Measurements from ENCODE around the gene SLC16A2. TPM values are rescaled to one million over a fixed set of nuclear protein-coding genes. Genes with fewer than 3 reads are reported as not detected.

Gene SLC16A2
- total RNA-seq, 4 donors from 2014 or later, result 1.7 to 16.8 (median 5.5) TPM

DNA sequence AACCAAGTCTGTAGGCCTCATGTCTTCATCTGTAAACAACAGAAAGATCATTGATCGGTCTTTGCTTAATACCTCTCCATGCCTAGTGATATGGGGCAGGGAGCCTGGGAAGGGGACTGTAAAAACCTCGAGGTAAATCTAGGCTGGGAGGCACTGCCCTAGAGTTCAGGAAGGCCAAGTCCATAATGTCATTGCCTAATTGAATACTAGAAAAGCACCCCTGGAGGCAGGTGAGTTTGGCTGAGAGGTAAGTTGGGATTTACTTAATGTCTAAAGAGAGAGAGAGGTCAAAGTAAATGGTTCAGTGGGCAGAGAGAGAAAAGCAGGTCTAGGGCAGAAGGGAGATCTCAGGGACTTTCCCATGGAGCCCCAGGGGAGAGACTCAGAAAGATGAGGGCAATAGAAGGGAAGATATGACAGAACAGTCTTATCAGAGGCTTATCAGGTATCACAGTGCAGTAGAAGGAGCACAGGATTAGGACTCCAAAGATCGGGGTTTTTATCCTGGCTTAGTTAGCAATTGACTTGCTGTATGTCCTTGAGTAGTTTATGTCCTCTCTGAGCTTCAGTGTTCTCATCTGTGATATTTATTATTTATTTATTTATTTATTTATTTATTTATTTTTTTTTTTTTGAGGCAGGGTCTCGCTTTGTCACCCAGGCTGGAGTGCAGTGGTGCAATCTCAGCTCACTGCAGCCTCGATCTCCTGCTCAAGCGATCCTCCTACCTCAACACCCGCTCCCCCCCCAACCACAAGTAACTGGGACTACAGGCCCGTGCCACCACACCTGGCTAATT is 85.2 kb downstream of the SLC16A2 start:
- H3K27me3 ChIP-seq, result no peaks in the 10 kb centered on the region
- TF ChIP-seq CTCF (IDR thresholded peaks at IDR 0.05), result no peak
- no peak for TF ChIP-seq POLR2A (IDR thresholded peaks at IDR 0.05)
- TF ChIP-seq POLR2AphosphoS5 (IDR thresholded peaks at IDR 0.05), result no peak
- TF ChIP-seq EP300 (IDR thresholded peaks at IDR 0.05; ENCODE audit: low read depth), result no peak
- H3K27ac ChIP-seq, result no peak overlapping the region
- no peaks in the 10 kb centered on the region for H3K4me1 ChIP-seq
- no peaks in the 10 kb centered on the region for H3K36me3 ChIP-seq
- in situ Hi-C loops (cut with MboI; ENCODE audit: low pct_ligation_motif_present in 1 of 4, low pct_unique_long_range_greater_than_20kb in 1 of 4, low sequenced_read_pairs in 3 of 4) (no loop called here), intact Hi-C loops (cut with DNase I; ENCODE audit: low total_unique reads) (no loop called here)
- no peak overlapping the region for H3K4me3 ChIP-seq
- no peaks in the 10 kb centered on the region for H3K9me3 ChIP-seq
- 79% methylated on average over 8 of the region's 8 CpGs; no CpG with 5 or more reads in 1 of the 2 donors for WGBS, 2 donors (ENCODE audit: low coverage in 1 of 2)
- no peak for DNase-seq

GRCh38 chrX:74507191-74507590 is 85.9 kb downstream of the SLC16A2 start:
- H3K4me3 ChIP-seq, result no peak overlapping the region
- intact Hi-C loops (cut with DNase I; ENCODE audit: low total_unique reads), result no loop called here
- H3K4me1 ChIP-seq, result no peaks in the 10 kb centered on the region
- in situ Hi-C loops (cut with MboI; ENCODE audit: low pct_ligation_motif_present in 1 of 4, low pct_unique_long_range_greater_than_20kb in 1 of 4, low sequenced_read_pairs in 3 of 4), result no loop called here
- TF ChIP-seq EP300 (IDR thresholded peaks at IDR 0.05; ENCODE audit: low read depth) (no peak), CTCF (IDR thresholded peaks at IDR 0.05) (no peak), POLR2AphosphoS5 (IDR thresholded peaks at IDR 0.05) (no peak), POLR2A (IDR thresholded peaks at IDR 0.05) (no peak)
- H3K27ac ChIP-seq, result no peak overlapping the region
- no peaks in the 10 kb centered on the region for H3K27me3 ChIP-seq
- no peaks in the 10 kb centered on the region for H3K9me3 ChIP-seq
- no peaks in the 10 kb centered on the region for H3K36me3 ChIP-seq
- DNase-seq, result no peak
- 83 to 87% methylated on average over 1 to 4 of the region's 4 CpGs for WGBS, 2 donors (ENCODE audit: low coverage in 1 of 2)

GRCh38 chrX:74509989-74510388 is 88.7 kb downstream of the SLC16A2 start:
- no peak for TF ChIP-seq EP300 (IDR thresholded peaks at IDR 0.05; ENCODE audit: low read depth)
- TF ChIP-seq POLR2AphosphoS5 (IDR thresholded peaks at IDR 0.05), result no peak
- TF ChIP-seq CTCF (IDR thresholded peaks at IDR 0.05), result no peak
- TF ChIP-seq POLR2A (IDR thresholded peaks at IDR 0.05), result no peak
- Histone ChIP-seq H3K4me3 (no peak overlapping the region), H3K27me3 (no peaks in the 10 kb centered on the region), H3K27ac (no peak overlapping the region), H3K36me3 (no peaks in the 10 kb centered on the region), H3K9me3 (no peaks in the 10 kb centered on the region), H3K4me1 (no peaks in the 10 kb centered on the region)
- no peak for DNase-seq
- in situ Hi-C loops (cut with MboI; ENCODE audit: low pct_ligation_motif_present in 1 of 4, low pct_unique_long_range_greater_than_20kb in 1 of 4, low sequenced_read_pairs in 3 of 4) (no loop called here), intact Hi-C loops (cut with DNase I; ENCODE audit: low total_unique reads) (no loop called here)

DNA sequence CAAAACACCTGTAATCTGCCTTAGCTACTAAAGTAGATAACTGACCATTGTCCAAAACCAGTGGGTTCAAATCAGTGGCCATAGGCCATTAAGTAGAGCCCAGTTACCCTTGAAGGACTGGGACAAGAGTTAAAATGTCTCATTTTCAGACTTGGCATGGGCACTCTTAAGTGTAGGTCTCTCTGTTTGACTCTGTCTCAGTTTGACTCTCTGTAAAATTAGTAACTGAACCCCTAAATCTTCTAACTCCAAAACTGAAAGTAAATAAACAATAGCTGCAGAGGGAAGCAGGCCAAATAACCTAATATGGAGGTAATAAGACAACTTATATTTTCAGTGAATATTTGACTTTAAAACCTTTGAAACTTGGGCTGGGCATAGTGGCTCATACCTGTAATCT is 89.1 kb downstream of the SLC16A2 start:
- H3K27ac ChIP-seq, result no peak overlapping the region
- TF ChIP-seq EP300 (IDR thresholded peaks at IDR 0.05; ENCODE audit: low read depth) (no peak), POLR2AphosphoS5 (IDR thresholded peaks at IDR 0.05) (no peak), POLR2A (IDR thresholded peaks at IDR 0.05) (no peak), CTCF (IDR thresholded peaks at IDR 0.05) (no peak)
- intact Hi-C loops (cut with DNase I; ENCODE audit: low total_unique reads), result no loop called here
- H3K4me1 ChIP-seq, result no peaks in the 10 kb centered on the region
- H3K36me3 ChIP-seq, result no peaks in the 10 kb centered on the region
- H3K4me3 ChIP-seq, result no peak overlapping the region
- in situ Hi-C loops (cut with MboI; ENCODE audit: low pct_ligation_motif_present in 1 of 4, low pct_unique_long_range_greater_than_20kb in 1 of 4, low sequenced_read_pairs in 3 of 4), result no loop called here
- H3K9me3 ChIP-seq, result no peaks in the 10 kb centered on the region
- no peaks in the 10 kb centered on the region for H3K27me3 ChIP-seq
- DNase-seq, result no peak

Data from transverse colon (tissue), 4 donors.